ENCODE measurements around the gene CTNNA2.

The CTNNA2 gene

DNA sequence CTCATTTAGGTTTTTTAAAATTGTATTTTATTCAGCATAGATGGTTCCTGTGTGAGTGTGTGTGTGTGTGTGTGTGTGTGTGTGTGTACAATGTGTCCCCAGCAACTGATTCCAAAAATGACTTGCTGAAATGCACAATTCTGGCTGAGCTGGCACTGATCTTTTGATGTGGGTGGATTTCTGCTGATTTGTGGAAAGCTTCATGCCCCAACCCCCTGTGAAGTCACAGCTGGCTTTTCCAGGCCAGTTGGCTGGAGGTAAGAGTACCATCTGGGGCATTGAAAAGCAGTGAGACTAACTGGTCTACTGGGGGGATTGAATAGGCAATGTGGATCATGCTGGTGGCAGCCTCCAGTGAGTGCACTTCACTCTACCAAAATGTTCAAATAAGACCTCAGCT is 604.5 kb downstream of the CTNNA2 start:
- no peak overlapping the region for H3K27ac Mint-ChIP-seq
- H3K27me3 Mint-ChIP-seq (ENCODE audit: low read depth) = no peaks in the 10 kb centered on the region
- H3K9me3 Mint-ChIP-seq = no peaks in the 10 kb centered on the region
- TF ChIP-seq, protein P1, sequence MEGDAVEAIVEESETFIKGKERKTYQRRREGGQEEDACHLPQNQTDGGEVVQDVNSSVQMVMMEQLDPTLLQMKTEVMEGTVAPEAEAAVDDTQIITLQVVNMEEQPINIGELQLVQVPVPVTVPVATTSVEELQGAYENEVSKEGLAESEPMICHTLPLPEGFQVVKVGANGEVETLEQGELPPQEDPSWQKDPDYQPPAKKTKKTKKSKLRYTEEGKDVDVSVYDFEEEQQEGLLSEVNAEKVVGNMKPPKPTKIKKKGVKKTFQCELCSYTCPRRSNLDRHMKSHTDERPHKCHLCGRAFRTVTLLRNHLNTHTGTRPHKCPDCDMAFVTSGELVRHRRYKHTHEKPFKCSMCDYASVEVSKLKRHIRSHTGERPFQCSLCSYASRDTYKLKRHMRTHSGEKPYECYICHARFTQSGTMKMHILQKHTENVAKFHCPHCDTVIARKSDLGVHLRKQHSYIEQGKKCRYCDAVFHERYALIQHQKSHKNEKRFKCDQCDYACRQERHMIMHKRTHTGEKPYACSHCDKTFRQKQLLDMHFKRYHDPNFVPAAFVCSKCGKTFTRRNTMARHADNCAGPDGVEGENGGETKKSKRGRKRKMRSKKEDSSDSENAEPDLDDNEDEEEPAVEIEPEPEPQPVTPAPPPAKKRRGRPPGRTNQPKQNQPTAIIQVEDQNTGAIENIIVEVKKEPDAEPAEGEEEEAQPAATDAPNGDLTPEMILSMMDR (IDR thresholded peaks at IDR 0.05; ENCODE audit: unreplicated experiment in 3 of 3) = no peak
- no peaks in the 10 kb centered on the region for H3K4me1 Mint-ChIP-seq
- H3K4me3 Mint-ChIP-seq = no peak overlapping the region
- no peaks in the 10 kb centered on the region for H3K36me3 Mint-ChIP-seq (ENCODE audit: low read depth)

DNA sequence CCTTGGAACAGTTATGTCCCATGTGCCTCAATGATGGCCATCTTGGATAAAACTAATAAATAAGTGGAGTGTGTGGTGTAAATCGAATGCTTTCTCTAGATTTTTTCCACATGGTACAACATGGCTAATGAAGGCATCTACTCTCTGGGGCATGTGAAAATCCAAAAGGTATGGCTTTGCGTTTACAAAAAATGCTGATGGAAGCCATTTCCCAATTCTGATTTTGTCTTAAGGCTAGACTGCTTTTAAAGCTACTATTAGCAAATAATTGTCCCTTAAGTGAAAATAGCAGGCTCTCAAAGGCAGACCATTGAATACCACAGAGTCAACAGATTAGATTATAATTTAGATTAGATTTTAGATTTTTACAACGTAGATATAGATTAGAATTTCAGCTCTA is 608.0 kb downstream of the CTNNA2 start:
- Mint-ChIP-seq H3K9me3 (no peaks in the 10 kb centered on the region), H3K27me3 (ENCODE audit: low read depth) (no peaks in the 10 kb centered on the region)

DNA sequence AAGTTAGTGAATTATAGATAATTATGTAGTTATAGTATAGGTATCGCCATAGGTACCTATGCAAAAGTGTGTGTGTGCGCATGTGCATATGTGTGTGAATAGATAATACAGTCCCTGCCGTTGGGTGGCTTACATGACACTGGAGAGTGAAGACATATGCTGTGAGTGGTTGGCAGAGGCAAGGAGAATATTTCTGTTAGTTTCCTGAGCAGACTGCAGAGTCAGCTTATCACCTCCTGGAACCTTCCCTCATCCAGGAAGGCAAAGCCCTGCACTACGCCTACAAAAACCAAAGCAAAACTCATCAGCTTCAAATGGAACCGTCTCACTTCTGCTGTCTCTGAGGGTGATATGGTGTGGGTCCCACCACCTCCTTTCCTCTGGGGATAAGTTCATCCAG is 609.8 kb downstream of the CTNNA2 start:
- H3K27ac Mint-ChIP-seq = no peak overlapping the region
- no peaks in the 10 kb centered on the region for H3K36me3 Mint-ChIP-seq (ENCODE audit: low read depth)
- no peaks in the 10 kb centered on the region for H3K9me3 Mint-ChIP-seq
- TF ChIP-seq, protein P1 (IDR thresholded peaks at IDR 0.05; ENCODE audit: unreplicated experiment in 3 of 3) = no peak
- H3K27me3 Mint-ChIP-seq (ENCODE audit: low read depth) = no peaks in the 10 kb centered on the region
- no peak overlapping the region for H3K4me3 Mint-ChIP-seq
- H3K4me1 Mint-ChIP-seq = no peaks in the 10 kb centered on the region

More for the DNA sequence above, 608.0 kb downstream of the CTNNA2 start:
- no peaks in the 10 kb centered on the region for H3K36me3 Mint-ChIP-seq (ENCODE audit: low read depth)
- no peak overlapping the region for H3K27ac Mint-ChIP-seq
- no peak overlapping the region for H3K4me3 Mint-ChIP-seq
- H3K4me1 Mint-ChIP-seq = no peaks in the 10 kb centered on the region
- TF ChIP-seq, protein P1 (IDR thresholded peaks at IDR 0.05; ENCODE audit: unreplicated experiment in 3 of 3) = no peak

DNA sequence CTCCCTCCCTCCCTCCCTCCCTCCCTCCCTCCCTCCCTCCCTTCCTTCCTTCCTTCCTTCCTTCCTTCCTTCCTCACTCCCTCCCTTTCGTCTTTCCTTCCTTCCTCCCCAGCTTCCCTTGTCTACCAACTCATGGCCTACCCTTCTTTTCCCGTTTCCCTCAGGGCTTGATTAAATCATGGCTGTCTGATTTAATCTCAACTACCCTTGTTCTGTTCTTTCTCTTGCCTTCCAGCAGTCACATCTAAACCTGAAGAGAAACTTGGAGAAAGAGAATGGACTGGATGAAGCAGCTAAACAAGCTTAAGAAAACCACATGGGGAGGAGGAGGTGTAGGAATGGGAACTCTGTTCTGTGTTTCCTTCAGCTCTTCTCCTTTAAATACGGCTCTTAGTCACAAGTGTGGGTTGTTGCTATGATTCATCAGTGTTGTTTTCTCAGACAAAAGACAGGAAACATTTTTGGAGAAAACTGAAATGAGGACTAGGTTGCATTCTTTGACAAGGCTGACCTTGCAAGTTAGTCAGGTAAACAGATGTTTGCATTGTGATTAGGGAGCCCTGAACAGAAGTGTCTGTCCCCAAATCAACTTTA is 613.8 kb downstream of the CTNNA2 start:
- Mint-ChIP-seq H3K9me3 (no peaks in the 10 kb centered on the region), H3K4me1 (peaks cover 11% of the 10 kb centered on the region), H3K27ac (no peak overlapping the region), H3K36me3 (ENCODE audit: low read depth) (no peaks in the 10 kb centered on the region), H3K27me3 (ENCODE audit: low read depth) (no peaks in the 10 kb centered on the region), H3K4me3 (no peak overlapping the region)
- TF ChIP-seq, protein P1 (IDR thresholded peaks at IDR 0.05; ENCODE audit: unreplicated experiment in 3 of 3) = no peak

DNA sequence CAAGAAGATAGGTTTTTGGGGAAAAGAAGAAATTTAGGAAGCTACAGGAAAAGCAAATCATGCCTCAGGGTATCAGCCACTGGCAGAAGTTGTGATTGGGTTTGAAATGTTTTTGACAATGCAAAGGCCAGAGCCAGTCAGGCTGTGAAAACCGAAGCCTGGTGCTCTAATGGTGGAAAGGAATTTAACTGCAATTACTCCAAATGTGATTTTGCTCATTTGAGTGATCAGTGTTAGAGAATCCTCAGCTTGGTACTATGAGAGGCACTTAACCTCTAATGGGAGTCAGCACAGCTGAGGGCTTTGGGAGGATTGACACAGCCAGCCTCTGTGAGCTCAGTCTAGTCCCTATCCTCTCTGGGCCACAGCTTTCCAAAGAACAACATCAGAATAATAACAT is 615.2 kb downstream of the CTNNA2 start:
- Mint-ChIP-seq H3K9me3 (peaks cover 3% of the 10 kb centered on the region), H3K4me1 (peaks cover 11% of the 10 kb centered on the region), H3K27ac (no peak overlapping the region), H3K4me3 (no peak overlapping the region), H3K27me3 (ENCODE audit: low read depth) (no peaks in the 10 kb centered on the region), H3K36me3 (ENCODE audit: low read depth) (no peaks in the 10 kb centered on the region)
- TF ChIP-seq, protein P1 (IDR thresholded peaks at IDR 0.05; ENCODE audit: unreplicated experiment in 3 of 3) = no peak

DNA sequence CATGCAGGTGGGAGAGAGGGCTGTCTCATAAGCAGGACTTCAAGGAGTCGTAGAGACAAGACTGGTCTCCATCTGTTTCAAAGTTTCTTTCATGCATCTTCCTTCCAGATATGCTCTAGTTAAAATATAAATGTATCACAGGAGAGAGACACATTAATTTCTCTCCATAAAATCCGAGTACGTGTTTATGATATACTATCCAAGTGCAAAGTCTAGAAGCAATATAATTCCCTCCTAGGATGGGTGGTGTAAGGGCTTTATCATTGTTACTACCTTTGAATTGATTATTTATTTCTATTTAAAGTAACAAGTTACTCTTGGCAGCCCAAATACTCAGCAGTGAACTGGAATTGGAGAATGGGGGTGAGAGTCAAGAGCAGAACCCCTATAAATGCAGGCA is 619.4 kb downstream of the CTNNA2 start:
- Mint-ChIP-seq H3K27ac (no peak overlapping the region), H3K9me3 (peaks cover 6% of the 10 kb centered on the region), H3K27me3 (ENCODE audit: low read depth) (no peaks in the 10 kb centered on the region), H3K36me3 (ENCODE audit: low read depth) (no peaks in the 10 kb centered on the region), H3K4me1 (peaks cover 17% of the 10 kb centered on the region), H3K4me3 (no peak overlapping the region)
- TF ChIP-seq, protein P1 (IDR thresholded peaks at IDR 0.05; ENCODE audit: unreplicated experiment in 3 of 3) = no peak

Measured in nephron (organoid).